ENCODE results near the gene NBPF3. TPM values are rescaled to one million over a fixed set of nuclear protein-coding genes. Genes with fewer than 3 reads are reported as not detected.

Gene NBPF3
- total RNA-seq, 1 donor: 4.8 TPM

- DNase-seq (ENCODE audit: low read depth in 2 of 3, low spot score in 2 of 3): peak in 1 of 3 donors; percentile 54
Observed at GRCh38 chr1:21490774-21491487, 51.0 kb downstream of the NBPF3 start.

DNA sequence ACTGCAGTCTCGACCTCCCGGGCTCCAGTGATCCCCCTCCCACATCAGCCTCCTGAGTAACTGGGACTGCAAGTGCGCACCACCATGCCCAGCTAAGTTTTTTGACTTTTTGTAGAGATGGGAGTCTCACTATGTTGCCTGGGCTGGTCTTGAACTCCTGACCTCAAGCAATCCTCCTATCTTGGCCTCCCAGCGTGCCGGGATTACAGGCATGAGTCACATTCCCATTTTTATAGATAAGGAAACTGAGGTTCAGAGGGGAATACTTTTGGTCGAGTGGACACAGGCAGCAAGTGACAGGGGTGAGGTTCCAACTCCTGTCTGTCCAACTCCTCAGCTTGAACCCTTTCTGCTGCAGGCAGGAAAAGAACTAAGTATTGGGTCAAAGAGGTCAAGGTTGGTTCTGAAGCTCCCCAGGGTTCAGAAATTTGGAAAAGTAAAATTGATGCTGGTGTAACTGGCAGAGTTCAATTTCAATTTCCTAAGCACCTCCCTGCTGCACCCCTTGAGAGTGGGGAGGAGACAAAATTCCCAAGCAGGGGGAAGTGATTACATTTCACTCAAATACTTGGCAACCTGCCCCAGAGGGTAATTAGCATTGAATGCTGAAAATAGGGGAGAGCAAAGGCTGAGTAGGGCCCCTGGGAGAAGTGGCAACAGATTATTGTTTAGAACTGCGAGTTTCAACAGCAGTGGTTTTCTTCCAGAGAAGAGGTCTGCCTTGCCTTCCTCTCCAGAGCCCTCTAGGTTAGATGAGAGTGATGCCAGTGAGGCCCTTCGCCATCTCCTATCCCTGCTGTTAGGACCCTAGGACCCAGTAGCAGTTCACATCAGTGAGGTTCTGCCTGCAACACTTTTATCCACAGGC is 51.8 kb downstream of the NBPF3 start:
- no peak for DNase-seq (ENCODE audit: low read depth in 2 of 3, low spot score in 2 of 3)

- DNase-seq (ENCODE audit: low read depth in 2 of 3, low spot score in 2 of 3): no peak
Observed at GRCh38 chr1:21492356-21492625, 52.4 kb downstream of the NBPF3 start.

- no peak for DNase-seq (ENCODE audit: low read depth in 2 of 3, low spot score in 2 of 3)
Observed at GRCh38 chr1:21494196-21494595, 54.3 kb downstream of the NBPF3 start.

DNA sequence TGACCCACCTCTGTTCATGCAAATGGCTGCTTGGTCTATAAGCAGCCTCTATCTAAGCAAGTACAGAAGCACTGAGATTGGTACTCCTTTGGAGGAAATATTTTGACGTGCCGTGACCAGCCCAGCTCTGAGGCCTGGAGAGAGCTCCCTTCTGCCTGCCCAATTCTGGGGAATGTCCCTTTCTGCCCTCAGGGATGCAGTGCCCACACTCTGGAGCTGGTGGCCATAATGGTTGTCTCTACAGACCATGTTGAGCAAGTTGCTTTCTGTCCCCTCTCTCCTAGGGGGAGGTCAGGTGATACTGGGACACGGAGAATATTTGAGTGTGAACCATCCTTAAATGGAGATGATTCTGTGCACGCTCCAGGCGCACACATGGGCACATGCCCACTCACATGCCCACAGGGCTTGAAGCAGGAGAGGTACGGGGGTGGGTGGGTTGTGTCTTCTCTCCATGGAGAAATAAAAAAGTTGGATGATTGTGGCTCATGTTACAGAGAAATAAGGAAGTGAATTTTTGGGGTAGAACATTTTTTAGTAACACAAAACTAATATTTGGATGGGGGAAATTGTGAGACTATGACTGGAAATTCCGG is 55.4 kb downstream of the NBPF3 start:
- no peak for DNase-seq (ENCODE audit: low read depth in 2 of 3, low spot score in 2 of 3)

DNA sequence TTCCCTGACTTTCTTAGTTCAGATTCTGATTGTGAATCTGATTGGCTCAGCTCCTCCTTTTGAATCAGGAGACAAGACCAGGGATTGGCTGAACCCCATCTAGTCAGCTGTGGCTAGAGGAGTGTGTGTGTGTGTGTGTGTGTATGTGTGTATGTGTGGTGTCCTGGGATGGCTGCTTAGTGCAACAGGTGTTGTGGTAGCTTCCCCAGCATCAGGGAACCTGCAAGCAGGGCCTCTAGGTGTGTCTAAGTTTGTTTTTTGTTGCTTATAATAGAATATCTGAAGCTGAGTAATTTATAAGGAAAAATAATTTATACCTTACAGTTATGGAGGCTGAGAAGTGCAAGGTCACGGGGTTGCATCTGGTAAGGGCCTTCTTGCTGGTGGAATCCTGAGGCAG is 56.1 kb downstream of the NBPF3 start:
- DNase-seq (ENCODE audit: low read depth in 2 of 3, low spot score in 2 of 3): no peak

- no peak for DNase-seq (ENCODE audit: low read depth in 2 of 3, low spot score in 2 of 3)
Observed at GRCh38 chr1:21496886-21497285, 56.9 kb downstream of the NBPF3 start.

GRCh38 chr1:21497466-21498061 is 57.6 kb downstream of the NBPF3 start:
- DNase-seq (ENCODE audit: low read depth in 2 of 3, low spot score in 2 of 3): no peak

DNA sequence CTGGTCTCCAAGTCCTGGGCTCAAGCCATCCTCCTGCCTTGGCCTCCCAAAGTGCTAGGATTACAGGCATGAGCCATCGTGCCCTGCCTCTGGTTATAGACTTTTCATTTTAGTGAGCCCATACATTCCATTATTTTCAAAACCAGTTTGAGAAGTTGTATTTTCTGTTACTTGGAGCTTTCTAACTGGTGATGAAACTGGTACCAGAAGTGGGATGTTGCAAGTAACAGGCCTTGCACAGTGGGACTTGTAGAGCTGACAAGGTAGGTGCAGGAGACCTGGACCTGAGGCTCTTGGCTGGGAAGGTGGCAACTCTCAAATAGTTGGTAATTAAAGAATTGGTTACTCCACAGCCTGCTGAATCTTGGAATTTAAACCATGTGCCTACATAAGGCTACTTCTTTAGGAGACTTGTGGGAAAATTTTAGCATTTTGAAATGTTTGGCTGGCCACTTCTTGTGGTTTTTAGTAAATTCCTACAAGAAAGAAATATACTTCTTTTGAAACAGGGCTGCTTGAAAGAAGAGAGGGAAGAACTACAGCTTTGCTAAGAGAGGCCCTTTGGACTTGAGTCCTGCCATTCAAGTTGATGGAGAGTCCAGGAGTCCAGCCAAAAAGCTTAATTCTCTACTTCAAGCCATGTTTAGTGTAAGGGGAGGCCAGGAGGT is 59.5 kb downstream of the NBPF3 start:
- no peak for DNase-seq (ENCODE audit: low read depth in 2 of 3, low spot score in 2 of 3)

DNA sequence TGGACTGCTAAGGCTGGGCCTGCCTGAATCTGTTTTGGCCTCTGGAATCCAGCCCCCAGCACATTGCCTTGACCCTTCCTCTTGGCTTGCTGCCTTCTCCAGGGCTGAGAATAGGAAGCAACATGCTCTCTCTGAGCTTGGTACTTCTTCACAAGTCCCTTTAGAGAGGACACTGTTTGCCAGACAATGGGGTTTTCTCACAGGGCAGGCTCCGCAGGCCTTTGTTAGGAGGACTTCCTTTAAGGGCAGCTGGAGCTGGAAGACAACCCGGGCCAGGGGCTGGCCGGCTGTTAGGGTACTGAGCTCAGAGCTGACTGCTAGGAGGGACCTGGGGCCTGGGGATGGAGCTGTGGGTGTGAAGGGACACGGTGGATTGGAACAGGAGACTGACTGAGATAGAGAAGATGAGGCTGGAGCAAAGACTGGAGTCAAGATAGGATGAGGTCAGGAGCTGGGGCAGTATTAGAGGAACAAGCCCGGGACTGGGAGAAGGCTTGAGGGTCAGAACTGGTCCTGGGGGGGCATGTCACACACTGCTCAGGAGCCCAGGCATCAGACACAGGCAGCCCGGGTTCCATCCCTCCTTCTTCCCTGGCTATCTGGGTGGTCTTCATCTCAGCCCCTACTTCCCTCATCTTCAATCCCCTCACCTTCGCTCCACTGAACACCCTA is 63.9 kb downstream of the NBPF3 start:
- no peak for DNase-seq (ENCODE audit: low read depth in 2 of 3, low spot score in 2 of 3)

DNA sequence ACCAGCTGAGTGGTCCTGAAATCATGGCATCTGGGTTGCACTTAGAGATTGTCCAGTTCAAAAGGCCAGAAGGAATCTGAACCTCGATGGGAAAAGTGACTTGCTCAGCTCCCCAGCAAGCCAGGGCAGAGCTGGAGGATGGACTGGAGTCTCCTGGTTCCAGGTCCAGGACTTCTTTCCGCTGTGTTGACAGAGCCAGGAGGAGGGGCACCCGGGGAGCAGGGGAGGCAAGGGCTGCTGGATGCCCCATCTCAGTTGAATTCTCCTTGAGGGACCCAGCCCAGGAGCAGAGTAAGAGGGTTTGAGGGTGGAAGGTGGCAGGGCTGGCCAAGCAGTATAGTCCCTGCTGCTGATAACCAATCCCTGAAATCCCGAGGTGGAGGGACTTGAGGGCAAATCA is 66.9 kb downstream of the NBPF3 start:
- DNase-seq (ENCODE audit: low read depth in 2 of 3, low spot score in 2 of 3): no peak

GRCh38 chr1:21507511-21508270 is 67.8 kb downstream of the NBPF3 start:
- DNase-seq (ENCODE audit: low read depth in 2 of 3, low spot score in 2 of 3): no peak

DNA sequence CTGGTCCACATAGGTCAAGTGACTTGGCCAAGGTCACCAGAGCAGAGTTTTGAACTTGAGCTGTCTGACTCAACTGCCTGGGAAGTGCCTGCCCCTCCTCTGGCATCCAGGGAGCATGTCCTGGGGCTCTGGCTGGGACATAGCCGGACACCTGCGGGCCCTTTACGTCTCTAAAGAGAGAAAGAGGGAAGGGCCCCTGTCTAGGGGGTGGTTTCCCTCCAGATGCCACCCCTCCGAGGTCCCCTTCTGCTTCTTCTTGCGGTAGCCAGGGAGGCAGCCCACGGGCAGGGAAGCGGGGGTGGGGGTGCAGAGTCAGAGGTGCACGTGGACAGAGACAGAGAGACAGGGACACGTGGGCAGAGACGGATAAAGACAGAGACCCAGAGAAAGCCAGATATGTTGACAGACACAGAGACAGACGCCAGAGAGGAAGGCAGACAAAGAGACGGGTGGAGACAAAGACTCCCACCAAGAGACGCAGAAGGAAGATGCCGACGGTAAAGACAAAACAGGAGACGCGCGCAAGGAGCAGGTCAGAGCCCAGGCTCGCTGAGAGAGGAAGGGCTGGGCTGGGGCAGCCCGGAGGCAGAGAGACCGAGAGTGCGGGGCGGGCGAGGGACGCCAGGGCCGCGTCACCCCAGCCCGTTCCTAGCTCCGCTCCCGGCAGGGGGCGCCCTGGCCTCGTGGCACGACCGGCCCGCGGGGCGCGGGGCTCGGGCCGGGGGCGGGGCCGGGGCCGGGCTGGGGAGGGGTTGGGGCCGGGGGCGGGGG is 68.8 kb downstream of the NBPF3 start:
- DNase-seq (ENCODE audit: low read depth in 2 of 3, low spot score in 2 of 3): peak; percentile 29 to 76 (median 69)

GRCh38 chr1:21509351-21510112 is 69.6 kb downstream of the NBPF3 start, which contains the start of gene ALPL:
Gene ALPL (plus strand): TSS chr1:21509423. CDS start chr1:21554082, 44,659 bp downstream.
- DNase-seq (ENCODE audit: low read depth in 2 of 3, low spot score in 2 of 3): no peak

DNA sequence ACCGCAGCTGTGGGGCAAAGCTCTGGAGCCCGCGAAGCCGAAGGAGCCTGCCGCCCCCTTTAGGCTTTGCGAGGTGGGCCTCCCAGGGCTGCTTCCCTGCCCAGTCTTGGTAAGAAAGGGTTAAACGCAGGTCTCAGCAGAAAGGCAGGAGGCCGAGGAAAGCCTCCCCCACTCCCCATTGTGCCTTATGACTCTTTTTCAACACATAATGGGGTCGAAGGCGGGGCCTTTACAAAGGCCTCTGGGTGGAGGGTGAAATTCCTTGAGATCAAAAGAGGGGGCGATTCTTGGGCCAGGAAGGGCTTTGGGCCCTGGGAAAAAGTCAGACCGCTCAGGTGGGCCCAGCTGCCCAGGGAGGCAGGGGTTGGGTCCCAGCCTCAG is 70.2 kb downstream of the NBPF3 start:
- no peak for DNase-seq (ENCODE audit: low read depth in 2 of 3, low spot score in 2 of 3)

GRCh38 chr1:21510885-21511578 is 71.1 kb downstream of the NBPF3 start:
- no peak for DNase-seq (ENCODE audit: low read depth in 2 of 3, low spot score in 2 of 3)

Measured in hematopoietic multipotent progenitor cell (in vitro differentiated cells).